Activated CD4-positive, alpha-beta memory T cell treated with anti-CD3 and anti-CD28 coated beads for 36 hours (primary cell): ENCODE data around the gene LINGO3. TPM values are rescaled to one million over a fixed set of nuclear protein-coding genes. Genes with fewer than 3 reads are reported as not detected.

ENCODE experiments used
- CTCF ChIA-PET: fragments of 350-600 bp; sonication (Branson Sonifier 250); formaldehyde crosslinking; loops from one replicate; lab custom pipeline; 2021; ENCODE audit warnings: antibody characterized with exemption, inconsistent platforms; lab: Charles Lee
- POLR2A ChIA-PET: fragments of 350-600 bp; sonication (Branson Sonifier 250); formaldehyde crosslinking; loops from one replicate; lab custom pipeline; 2021; ENCODE audit warnings: antibody characterized with exemption; lab: Charles Lee
- DNase-seq: peaks from one replicate; pipeline ENCODE4 v3.0.0-alpha.2; 2020
- H3K27ac Mint-ChIP-seq: one replicate; pipeline ENCODE4 v1.8.0; 2021; ENCODE audit warnings: mixed read lengths
- H3K27me3 Mint-ChIP-seq: one replicate; pipeline ENCODE4 v1.8.0; 2021; ENCODE audit warnings: mixed read lengths
- H3K36me3 Mint-ChIP-seq: one replicate; pipeline ENCODE4 v1.8.0; 2021; ENCODE audit warnings: mixed read lengths
- H3K4me1 Mint-ChIP-seq: one replicate; pipeline ENCODE4 v1.8.0; 2021; ENCODE audit warnings: low read depth, mixed read lengths
- H3K4me3 Mint-ChIP-seq: one replicate; pipeline ENCODE4 v1.8.0; 2021; ENCODE audit warnings: mild to moderate bottlenecking, mixed read lengths
- H3K9me3 Mint-ChIP-seq: one replicate; pipeline ENCODE4 v1.8.0; 2021; ENCODE audit warnings: mixed read lengths
- intact Hi-C: fragments of 100-400 bp; cut with micrococcal nuclease; formaldehyde crosslinking; loops from one replicate; pipeline ENCODE4 v1.15.1; 2023
- total RNA-seq, 2 experiments: library from RNA; stranded (reverse); gene quantifications; one replicate each; pipeline ENCODE4 v1.2.3, GENCODE V29; 2021

LINGO3 gene
- total RNA-seq, 2 experiments from 2014 or later, result 0.10 TPM; not detected in 1

GRCh38 chr19:2345076-2345475 lies 37.1 kb upstream of the LINGO3 start:
- no peak overlapping the region for H3K4me3 Mint-ChIP-seq
- intact Hi-C loops, result no loop called here
- no peaks in the 10 kb centered on the region for H3K4me1 Mint-ChIP-seq

GRCh38 chr19:2344381-2344870 lies 36.5 kb upstream of the LINGO3 start:
- DNase-seq, result no peak
- Mint-ChIP-seq H3K27me3 (no peaks in the 10 kb centered on the region), H3K36me3 (no peaks in the 10 kb centered on the region), H3K4me3 (no peak overlapping the region), H3K27ac (no peak overlapping the region), H3K9me3 (no peaks in the 10 kb centered on the region), H3K4me1 (no peaks in the 10 kb centered on the region)
- POLR2A ChIA-PET, result no interaction called here
- CTCF ChIA-PET, result no interaction called here
- intact Hi-C loops, result no loop called here

More at GRCh38 chr19:2345076-2345475, 37.1 kb upstream of the LINGO3 start:
- H3K27ac Mint-ChIP-seq, result no peak overlapping the region
- ChIA-PET CTCF (no interaction called here), POLR2A (no interaction called here)
- H3K27me3 Mint-ChIP-seq, result no peaks in the 10 kb centered on the region
- H3K36me3 Mint-ChIP-seq, result no peaks in the 10 kb centered on the region
- no peak for DNase-seq
- no peaks in the 10 kb centered on the region for H3K9me3 Mint-ChIP-seq

GRCh38 chr19:2343289-2343982 lies 35.5 kb upstream of the LINGO3 start:
- Mint-ChIP-seq H3K4me1 (no peaks in the 10 kb centered on the region), H3K27me3 (no peaks in the 10 kb centered on the region), H3K4me3 (no peak overlapping the region), H3K36me3 (no peaks in the 10 kb centered on the region), H3K9me3 (no peaks in the 10 kb centered on the region), H3K27ac (no peak overlapping the region)
- intact Hi-C loops, result no loop called here
- POLR2A ChIA-PET, result no interaction called here
- no peak for DNase-seq
- CTCF ChIA-PET, result no interaction called here

GRCh38 chr19:2342656-2343288 lies 34.8 kb upstream of the LINGO3 start:
- ChIA-PET POLR2A (no interaction called here), CTCF (no interaction called here)
- Mint-ChIP-seq H3K27ac (no peak overlapping the region), H3K4me3 (no peak overlapping the region), H3K4me1 (no peaks in the 10 kb centered on the region), H3K27me3 (no peaks in the 10 kb centered on the region), H3K36me3 (no peaks in the 10 kb centered on the region), H3K9me3 (no peaks in the 10 kb centered on the region)
- no peak for DNase-seq
- intact Hi-C loops, result no loop called here

- ChIA-PET POLR2A (no interaction called here), CTCF (interaction anchor here (0.9 kb wide), 1 partner anchor 106 kb away, joined by 3 read pairs; the partner anchor contains the start of gene PLEKHJ1)
- H3K27ac Mint-ChIP-seq, result no peak overlapping the region
- H3K27me3 Mint-ChIP-seq, result no peaks in the 10 kb centered on the region
- no peaks in the 10 kb centered on the region for H3K9me3 Mint-ChIP-seq
- H3K36me3 Mint-ChIP-seq, result no peaks in the 10 kb centered on the region
- no peak for DNase-seq
- no peak overlapping the region for H3K4me3 Mint-ChIP-seq
- intact Hi-C loops, result no loop called here
- no peaks in the 10 kb centered on the region for H3K4me1 Mint-ChIP-seq
Measured at GRCh38 chr19:2341982-2342381, 34.0 kb upstream of the LINGO3 start.

- intact Hi-C loops, result no loop called here
- Mint-ChIP-seq H3K27ac (no peak overlapping the region), H3K9me3 (peaks cover 3% of the 10 kb centered on the region), H3K27me3 (no peaks in the 10 kb centered on the region), H3K4me3 (no peak overlapping the region), H3K36me3 (peaks cover under 1% of the 10 kb centered on the region), H3K4me1 (peaks cover 3% of the 10 kb centered on the region)
- ChIA-PET CTCF (interaction anchor here (0.9 kb wide), 1 partner anchor 105 kb away, joined by 3 read pairs; the partner anchor contains the start of gene PLEKHJ1), POLR2A (no interaction called here)
- DNase-seq, result no peak
Measured at GRCh38 chr19:2341244-2341751, 33.3 kb upstream of the LINGO3 start.

- Mint-ChIP-seq H3K36me3 (peaks cover 7% of the 10 kb centered on the region), H3K9me3 (peaks cover 9% of the 10 kb centered on the region)
- CTCF ChIA-PET, result no interaction called here
Measured at GRCh38 chr19:2340496-2341243, 32.7 kb upstream of the LINGO3 start.

GRCh38 chr19:2339644-2340310 lies 31.8 kb upstream of the LINGO3 start:
- CTCF ChIA-PET, result no interaction called here
- H3K36me3 Mint-ChIP-seq, result peaks cover 8% of the 10 kb centered on the region
- POLR2A ChIA-PET, result no interaction called here
- DNase-seq, result no peak
- no peak overlapping the region for H3K4me3 Mint-ChIP-seq
- peaks cover 10% of the 10 kb centered on the region for H3K4me1 Mint-ChIP-seq
- H3K9me3 Mint-ChIP-seq, result peaks cover 12% of the 10 kb centered on the region
- no peaks in the 10 kb centered on the region for H3K27me3 Mint-ChIP-seq
- H3K27ac Mint-ChIP-seq, result no peak overlapping the region
- intact Hi-C loops, result no loop called here

More at GRCh38 chr19:2340496-2341243, 32.7 kb upstream of the LINGO3 start:
- DNase-seq, result no peak
- H3K4me3 Mint-ChIP-seq, result no peak overlapping the region
- H3K27ac Mint-ChIP-seq, result no peak overlapping the region
- H3K4me1 Mint-ChIP-seq, result peaks cover 9% of the 10 kb centered on the region
- POLR2A ChIA-PET, result interaction anchor here (0.6 kb wide), 1 partner anchor 444 kb away, joined by 3 read pairs; no protein-coding TSS in a partner anchor
- no peaks in the 10 kb centered on the region for H3K27me3 Mint-ChIP-seq
- intact Hi-C loops, result no loop called here

GRCh38 chr19:2338751-2339643 lies 31.0 kb upstream of the LINGO3 start:
- ChIA-PET POLR2A (no interaction called here), CTCF (no interaction called here)
- Mint-ChIP-seq H3K4me1 (peaks cover 10% of the 10 kb centered on the region), H3K9me3 (peaks cover 12% of the 10 kb centered on the region), H3K27ac (no peak overlapping the region), H3K36me3 (peaks cover 8% of the 10 kb centered on the region), H3K4me3 (no peak overlapping the region), H3K27me3 (no peaks in the 10 kb centered on the region)
- DNase-seq, result no peak
- intact Hi-C loops, result no loop called here

GRCh38 chr19:2338055-2338615 lies 30.2 kb upstream of the LINGO3 start:
- no peak for DNase-seq
- Mint-ChIP-seq H3K9me3 (peaks cover 12% of the 10 kb centered on the region), H3K27me3 (no peaks in the 10 kb centered on the region), H3K27ac (no peak overlapping the region), H3K4me1 (peaks cover 10% of the 10 kb centered on the region), H3K36me3 (peaks cover 8% of the 10 kb centered on the region), H3K4me3 (no peak overlapping the region)
- CTCF ChIA-PET, result no interaction called here
- intact Hi-C loops, result no loop called here
- POLR2A ChIA-PET, result no interaction called here

GRCh38 chr19:2337329-2337707 lies 29.4 kb upstream of the LINGO3 start:
- DNase-seq, result no peak
- peaks cover 12% of the 10 kb centered on the region for H3K4me1 Mint-ChIP-seq
- H3K27me3 Mint-ChIP-seq, result no peaks in the 10 kb centered on the region
- H3K36me3 Mint-ChIP-seq, result peaks cover 8% of the 10 kb centered on the region
- H3K9me3 Mint-ChIP-seq, result peaks cover 12% of the 10 kb centered on the region
- no peak overlapping the region for H3K27ac Mint-ChIP-seq
- intact Hi-C loops, result no loop called here
- CTCF ChIA-PET, result no interaction called here
- H3K4me3 Mint-ChIP-seq, result no peak overlapping the region
- POLR2A ChIA-PET, result interaction anchor here (0.7 kb wide), 1 partner anchor 10 kb away, joined by 3 read pairs; no protein-coding TSS in a partner anchor
